Measurements from ENCODE around the gene COL6A1.
"Not testable (repeated sequence)": the region's sequence is repeated elsewhere in the genome, so short reads cannot be mapped to it uniquely, and the experiment has no call there.

COL6A1 gene

DNA sequence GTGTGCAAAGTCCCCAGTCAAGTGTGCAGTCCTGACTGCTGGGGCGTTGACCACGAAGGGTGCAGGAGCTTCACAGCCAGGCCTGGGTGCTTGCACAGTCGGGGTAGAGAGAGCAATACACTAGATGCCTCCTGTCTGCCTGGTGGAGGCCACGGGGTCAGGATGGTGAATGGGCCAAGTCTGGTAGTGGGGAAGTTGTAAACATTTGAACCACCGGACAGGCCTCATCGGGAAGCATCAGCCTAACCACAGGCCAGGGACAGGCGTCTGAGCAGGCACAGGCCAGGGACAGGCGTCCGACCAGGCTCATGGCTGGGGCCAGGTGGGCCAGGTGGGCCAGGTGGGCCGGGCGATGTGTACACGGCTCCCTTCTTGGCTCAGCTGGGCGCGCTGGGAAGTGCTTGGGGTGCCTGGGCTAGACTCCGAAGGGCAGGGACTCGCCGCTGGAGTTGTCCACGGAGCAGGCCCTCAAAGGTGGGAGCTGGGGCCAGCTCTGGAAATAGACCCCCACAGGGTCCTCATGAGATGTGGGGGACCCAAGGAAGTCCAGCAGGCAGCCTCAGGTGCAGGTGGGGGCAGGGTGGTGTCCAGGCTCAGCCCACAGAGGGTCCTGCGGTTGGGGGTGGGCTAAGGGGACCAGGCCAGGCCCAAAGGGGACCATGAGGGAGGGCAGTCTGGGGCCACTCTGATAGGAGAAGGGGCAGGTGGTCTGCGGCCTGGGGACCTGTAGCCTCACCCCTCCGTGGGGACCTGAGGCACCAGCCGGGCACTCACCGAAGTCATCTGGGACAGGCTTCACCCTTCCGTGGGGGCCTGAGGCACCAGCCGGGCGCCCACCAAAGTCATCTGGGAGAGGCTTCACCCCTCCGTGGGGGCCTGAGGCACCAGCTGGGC lies 15.0 kb downstream of the COL6A1 start:
- DNase-seq: no peak

DNA sequence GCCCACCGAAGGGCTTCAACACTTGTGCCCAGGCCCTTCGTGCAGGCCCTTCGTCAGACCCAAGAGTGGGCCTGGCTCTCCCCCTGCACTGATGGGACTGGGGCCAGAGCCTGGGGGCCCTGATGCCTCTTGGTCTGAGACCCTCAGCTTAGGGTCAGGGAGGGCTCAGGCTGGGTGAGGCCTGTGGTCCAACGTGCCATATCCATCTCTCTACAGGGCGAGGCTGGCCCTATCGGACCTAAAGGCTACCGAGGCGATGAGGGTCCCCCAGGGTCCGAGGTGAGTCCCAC lies 15.6 kb downstream of the COL6A1 start:
- DNase-seq: no peak

DNA sequence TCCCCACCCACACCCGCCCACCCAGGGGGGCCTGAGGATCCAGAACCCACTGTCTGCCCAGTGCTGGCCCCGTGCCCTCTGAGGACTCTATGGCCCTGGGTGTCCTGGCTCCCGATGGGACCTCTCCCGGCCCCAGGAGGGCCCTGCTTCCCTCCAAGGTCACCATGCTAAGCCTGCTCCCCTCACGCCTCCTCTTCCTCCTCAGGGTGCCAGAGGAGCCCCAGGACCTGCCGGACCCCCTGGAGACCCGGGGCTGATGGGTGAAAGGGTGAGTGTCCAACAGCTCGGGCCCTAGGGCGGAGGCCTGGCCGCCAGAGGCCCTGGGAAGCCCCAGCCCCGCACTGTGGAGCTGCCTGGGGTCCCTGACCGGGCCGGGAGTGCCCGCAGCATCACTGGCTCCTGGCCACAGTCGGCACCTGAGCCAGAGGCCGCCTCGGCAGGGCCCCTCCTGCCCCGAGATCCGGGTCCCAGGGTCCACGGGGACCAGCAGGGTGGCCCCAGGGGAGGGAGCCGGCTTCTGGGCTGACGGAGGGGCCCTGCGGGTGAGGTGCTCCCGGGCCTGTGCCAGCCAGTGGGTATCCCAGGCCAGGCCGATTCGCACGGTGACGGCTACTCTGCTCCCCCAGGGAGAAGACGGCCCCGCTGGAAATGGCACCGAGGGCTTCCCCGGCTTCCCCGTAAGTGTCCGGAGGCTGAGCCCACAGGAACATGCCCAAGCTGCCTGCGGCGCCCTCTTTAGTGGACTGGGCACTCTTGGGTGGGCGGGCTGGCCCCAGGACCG lies 16.1 kb downstream of the COL6A1 start:
- DNase-seq: no peak

DNA sequence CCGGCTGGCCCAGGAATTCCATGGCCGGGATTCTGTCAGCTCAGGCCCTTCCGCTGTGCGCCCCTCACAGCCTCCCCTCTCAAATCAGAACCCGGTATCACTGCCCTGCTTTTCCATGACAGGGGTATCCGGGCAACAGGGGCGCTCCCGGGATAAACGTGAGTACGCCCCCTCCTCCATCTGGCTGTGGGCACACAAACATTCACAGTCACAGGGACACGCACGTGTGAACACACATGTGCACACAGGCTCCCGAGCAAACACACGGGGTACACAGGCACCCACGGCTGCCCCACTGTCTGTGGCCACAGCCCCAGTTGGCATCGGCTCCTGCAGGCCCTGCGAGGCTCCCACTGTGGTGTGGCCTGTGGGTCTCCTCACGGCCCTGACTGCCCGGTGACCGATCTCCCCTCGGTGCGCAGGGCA lies 16.7 kb downstream of the COL6A1 start:
- no peak for DNase-seq

DNA sequence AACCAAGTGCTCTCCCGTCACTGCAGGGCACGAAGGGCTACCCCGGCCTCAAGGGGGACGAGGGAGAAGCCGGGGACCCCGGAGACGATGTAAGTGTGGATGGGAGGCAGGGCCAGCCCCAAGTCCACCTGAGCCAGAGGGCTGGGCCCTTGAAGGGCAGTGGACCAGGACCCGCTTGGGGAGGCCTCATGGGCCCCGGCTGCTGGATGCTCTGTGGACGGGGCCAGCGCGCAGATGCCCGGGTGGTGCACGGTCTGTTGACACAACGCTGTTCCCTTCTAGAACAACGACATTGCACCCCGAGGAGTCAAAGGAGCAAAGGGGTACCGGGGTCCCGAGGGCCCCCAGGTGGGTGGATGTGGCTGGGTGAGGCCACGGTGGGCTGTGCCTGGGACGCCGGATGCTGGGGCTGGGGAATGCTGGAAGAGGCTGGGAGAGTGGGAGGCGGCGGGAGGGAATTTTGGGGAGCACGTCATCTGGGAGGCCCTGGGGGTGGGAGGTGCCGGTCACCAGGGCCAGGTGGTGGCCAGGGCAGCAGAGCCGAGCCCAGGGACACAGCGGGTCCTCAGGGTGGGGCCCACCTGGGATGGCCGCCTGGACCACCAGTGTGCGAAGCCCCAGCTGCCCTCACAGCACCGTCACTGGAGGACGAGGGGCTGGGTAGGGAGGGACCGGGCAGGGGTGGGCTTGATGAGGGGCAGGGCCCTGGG lies 17.5 kb downstream of the COL6A1 start:
- DNase-seq: no peak

DNA sequence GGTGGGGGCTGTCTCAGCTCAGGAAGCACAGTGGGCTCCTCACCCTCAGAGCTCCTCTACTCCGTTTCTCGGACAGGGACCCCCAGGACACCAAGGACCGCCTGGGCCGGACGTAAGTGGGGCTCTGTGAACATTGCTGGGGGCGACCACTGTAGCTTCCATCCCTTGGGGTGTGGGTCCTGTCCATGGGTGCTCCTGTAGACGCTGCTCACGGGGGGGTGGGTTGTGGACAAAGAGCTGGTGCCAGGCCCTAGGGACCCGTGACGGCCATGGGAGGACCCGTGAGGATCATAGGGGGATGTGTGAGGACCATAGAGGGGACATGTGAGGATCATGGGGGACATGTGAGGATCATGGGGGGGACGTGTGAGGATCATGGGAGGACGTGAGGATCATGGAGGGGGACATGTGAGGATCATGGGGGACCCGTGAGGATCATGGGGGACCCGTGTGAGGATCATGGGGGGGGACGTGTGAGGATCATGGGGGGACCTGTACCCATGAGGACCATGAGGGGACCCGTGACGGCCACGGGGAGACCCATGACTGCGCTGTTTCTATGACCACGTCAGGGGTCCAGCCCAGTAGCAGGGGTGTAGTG lies 18.1 kb downstream of the COL6A1 start:
- DNase-seq: no peak

DNA sequence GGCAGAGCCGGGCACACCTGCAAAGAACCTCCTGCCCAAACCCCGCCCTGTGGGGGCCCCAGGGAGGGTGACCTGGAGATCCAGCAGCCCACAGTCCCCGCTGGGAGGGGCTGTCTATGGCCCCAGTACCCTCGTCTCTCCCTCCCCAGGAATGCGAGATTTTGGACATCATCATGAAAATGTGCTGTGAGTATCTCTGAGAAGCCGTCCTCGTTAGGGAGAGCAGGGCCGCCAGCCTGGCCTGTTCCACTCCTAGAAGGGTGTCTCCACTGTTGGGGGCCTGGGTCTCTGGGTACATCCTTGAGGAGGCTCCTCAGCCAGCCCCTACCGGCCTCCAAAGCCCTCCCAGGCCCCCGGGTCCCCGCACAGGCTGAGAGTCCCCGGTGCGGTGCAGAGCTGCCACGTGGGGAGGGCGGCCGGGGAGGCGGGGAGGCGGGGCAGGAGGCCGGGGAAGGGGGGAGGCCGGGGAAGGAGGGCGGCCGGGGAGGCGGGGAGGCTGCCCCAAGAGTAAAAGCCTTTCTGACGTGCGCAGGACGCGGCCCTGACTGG lies 18.7 kb downstream of the COL6A1 start:
- no peak for DNase-seq

DNA sequence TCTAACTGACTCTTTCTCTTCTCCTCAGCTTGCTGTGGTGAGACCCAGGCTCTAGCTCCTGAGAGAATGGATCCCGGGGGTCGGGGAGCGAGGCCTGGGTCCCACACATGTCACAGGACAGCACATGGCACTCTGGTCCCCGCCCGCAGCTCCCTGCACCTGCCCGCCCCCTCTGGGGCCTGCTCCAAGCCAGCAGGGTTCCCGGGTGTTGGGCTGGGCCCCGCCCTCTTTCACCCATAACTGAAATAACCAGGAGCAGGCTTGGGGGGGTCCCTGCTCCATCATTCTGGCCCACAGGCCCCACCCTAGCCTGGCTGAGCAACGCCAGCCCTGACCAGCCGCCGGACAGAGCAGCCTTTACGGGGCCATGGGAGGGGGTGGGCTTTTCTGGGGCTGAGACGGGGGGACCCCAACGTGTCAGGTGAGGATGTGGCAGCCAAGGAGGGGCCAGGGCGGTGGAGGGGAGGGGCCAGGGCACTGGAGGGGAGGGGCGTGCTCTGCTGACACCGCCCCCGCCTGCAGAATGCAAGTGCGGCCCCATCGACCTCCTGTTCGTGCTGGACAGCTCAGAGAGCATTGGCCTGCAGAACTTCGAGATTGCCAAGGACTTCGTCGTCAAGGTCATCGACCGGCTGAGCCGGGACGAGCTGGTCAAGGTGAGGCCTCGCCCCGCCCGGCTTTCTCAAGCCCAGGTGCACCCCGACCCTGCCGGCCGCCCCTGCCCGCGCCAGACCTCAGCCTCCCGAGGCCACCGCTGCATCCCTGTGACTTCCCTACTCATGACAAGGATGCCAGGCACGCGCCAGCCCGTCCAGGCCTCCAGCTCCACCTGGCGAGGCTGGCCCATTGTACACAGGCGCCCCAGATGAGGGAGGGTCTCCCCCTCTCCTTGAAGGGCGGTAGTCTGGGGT lies 19.4 kb downstream of the COL6A1 start:
- DNase-seq: no peak

DNA sequence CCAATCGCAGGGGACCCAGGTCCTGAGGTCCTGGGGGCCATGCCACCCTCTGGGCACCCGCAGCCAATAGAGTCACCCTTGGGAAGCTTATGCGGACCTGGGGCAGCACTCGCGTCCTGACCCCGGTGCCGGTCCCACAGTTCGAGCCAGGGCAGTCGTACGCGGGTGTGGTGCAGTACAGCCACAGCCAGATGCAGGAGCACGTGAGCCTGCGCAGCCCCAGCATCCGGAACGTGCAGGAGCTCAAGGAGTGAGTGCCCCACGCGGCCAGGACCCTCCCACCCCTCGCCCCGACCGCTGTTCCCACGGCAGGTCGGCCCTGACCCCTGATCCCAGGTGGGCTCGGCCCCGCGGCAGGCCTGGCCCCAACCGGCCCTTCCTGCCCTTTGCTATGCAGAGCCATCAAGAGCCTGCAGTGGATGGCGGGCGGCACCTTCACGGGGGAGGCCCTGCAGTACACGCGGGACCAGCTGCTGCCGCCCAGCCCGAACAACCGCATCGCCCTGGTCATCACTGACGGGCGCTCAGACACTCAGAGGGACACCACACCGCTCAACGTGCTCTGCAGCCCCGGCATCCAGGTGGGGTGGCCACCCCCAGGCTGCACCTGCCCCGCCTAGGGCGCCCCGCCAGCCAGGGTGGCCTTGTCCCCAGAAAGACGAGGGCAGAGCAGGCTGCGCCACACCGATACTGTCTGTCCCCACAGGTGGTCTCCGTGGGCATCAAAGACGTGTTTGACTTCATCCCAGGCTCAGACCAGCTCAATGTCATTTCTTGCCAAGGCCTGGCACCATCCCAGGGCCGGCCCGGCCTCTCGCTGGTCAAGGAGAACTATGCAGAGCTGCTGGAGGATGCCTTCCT lies 20.5 kb downstream of the COL6A1 start:
- no peak for DNase-seq

DNA sequence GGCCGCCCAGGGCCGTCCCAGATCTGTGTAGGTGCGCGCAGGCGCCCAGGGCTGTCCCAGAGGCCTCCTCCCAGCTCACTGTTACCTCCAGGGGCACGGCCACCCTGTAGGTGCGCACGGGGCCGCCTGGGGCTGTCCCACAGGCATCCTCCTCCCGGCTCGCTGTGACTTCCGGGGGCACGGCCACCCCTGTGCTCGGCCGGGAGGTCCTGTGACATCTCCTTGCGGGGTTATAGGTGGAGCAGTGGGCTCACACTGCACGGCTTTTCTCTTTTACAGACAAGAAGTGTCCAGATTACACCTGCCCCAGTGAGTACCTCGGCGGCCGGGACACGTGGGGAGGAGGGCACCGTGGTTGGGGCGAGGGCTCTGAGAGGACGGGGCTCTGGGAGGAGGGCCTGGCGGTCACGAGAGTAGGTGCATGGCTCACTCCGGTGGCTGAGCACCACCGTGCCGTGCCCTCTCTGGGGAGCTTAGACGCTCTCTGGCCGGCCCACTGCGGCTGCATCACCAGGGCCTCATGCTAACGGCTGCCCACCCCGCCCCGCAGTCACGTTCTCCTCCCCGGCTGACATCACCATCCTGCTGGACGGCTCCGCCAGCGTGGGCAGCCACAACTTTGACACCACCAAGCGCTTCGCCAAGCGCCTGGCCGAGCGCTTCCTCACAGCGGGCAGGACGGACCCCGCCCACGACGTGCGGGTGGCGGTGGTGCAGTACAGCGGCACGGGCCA lies 21.4 kb downstream of the COL6A1 start:
- no peak for DNase-seq

DNA sequence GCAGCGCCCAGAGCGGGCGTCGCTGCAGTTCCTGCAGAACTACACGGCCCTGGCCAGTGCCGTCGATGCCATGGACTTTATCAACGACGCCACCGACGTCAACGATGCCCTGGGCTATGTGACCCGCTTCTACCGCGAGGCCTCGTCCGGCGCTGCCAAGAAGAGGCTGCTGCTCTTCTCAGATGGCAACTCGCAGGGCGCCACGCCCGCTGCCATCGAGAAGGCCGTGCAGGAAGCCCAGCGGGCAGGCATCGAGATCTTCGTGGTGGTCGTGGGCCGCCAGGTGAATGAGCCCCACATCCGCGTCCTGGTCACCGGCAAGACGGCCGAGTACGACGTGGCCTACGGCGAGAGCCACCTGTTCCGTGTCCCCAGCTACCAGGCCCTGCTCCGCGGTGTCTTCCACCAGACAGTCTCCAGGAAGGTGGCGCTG lies 22.0 kb downstream of the COL6A1 start:
- no peak for DNase-seq

DNA sequence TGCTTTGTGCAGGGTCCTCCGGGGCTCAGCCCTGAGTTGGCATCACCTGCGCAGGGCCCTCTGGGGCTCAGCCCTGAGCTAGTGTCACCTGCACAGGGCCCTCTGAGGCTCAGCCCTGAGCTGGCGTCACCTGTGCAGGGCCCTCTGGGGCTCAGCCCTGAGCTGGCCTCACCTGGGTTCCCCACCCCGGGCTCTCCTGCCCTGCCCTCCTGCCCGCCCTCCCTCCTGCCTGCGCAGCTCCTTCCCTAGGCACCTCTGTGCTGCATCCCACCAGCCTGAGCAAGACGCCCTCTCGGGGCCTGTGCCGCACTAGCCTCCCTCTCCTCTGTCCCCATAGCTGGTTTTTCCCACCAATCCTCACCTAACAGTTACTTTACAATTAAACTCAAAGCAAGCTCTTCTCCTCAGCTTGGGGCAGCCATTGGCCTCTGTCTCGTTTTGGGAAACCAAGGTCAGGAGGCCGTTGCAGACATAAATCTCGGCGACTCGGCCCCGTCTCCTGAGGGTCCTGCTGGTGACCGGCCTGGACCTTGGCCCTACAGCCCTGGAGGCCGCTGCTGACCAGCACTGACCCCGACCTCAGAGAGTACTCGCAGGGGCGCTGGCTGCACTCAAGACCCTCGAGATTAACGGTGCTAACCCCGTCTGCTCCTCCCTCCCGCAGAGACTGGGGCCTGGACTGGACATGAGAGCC lies 22.7 kb downstream of the COL6A1 start:
- no peak for DNase-seq

DNA sequence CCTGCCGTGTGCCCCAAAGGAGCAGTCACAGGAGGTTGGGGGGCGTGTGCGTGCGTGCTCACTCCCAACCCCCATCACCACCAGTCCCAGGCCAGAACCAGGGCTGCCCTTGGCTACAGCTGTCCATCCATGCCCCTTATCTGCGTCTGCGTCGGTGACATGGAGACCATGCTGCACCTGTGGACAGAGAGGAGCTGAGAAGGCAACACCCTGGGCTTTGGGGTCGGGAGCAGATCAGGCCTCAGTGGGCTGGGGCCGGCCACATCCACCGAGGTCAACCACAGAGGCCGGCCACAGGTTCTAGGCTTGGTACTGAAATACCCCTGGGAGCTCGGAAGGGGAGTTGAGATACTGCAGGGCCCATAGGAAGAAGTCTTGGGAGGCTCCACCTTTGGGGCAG lies 23.5 kb downstream of the COL6A1 start:
- DNase-seq: no peak

DNA sequence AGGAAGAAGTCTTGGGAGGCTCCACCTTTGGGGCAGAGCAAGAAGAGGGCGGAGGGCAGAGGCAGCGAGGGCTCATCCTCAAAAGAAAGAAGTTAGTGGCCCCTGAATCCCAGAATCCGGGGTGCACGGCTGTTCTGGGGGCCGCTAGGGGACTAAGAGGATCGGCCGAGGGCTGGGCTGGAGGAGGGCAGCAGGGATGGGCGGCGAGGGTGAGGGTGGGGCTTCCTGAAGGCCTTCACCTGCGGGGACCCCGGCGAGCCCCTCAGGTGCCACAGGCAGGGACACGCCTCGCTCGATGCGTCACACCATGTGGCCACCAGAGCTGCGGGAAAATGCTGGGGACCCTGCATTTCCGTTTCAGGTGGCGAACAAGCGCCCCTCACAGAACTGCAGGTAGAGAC lies 23.9 kb downstream of the COL6A1 start:
- DNase-seq: no peak

DNA sequence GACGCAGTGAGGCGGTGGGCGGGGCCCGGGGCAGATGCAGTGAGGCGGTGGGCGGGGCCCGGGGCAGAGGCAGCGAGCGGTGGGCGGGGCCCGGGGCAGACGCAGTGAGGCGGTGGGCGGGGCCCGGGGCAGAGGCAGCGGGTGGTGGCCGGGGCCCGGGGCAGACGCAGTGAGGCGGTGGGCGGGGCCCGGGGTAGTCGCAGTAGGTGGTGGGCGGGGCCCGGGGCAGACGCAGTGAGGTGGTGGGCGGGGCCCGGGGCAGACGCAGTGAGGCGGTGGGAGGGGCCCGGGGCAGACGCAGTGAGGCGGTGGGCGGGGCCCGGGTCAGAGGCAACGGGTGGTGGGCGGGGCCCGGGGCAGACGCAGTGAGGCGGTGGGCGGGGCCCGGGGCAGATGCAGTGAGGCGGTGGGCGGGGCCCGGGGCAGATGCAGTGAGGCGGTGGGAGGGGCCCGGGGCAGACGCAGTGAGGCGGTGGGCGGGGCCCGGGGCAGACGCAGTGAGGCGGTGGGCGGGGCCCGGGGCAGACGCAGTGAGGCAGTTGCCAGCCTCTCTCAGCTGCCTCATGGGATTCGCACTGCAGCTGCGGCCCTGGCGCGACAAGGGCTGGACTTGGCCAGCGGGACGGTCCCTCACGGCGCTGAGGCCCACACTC lies 24.4 kb downstream of the COL6A1 start:
- DNase-seq: not testable (repeated sequence)

DNA sequence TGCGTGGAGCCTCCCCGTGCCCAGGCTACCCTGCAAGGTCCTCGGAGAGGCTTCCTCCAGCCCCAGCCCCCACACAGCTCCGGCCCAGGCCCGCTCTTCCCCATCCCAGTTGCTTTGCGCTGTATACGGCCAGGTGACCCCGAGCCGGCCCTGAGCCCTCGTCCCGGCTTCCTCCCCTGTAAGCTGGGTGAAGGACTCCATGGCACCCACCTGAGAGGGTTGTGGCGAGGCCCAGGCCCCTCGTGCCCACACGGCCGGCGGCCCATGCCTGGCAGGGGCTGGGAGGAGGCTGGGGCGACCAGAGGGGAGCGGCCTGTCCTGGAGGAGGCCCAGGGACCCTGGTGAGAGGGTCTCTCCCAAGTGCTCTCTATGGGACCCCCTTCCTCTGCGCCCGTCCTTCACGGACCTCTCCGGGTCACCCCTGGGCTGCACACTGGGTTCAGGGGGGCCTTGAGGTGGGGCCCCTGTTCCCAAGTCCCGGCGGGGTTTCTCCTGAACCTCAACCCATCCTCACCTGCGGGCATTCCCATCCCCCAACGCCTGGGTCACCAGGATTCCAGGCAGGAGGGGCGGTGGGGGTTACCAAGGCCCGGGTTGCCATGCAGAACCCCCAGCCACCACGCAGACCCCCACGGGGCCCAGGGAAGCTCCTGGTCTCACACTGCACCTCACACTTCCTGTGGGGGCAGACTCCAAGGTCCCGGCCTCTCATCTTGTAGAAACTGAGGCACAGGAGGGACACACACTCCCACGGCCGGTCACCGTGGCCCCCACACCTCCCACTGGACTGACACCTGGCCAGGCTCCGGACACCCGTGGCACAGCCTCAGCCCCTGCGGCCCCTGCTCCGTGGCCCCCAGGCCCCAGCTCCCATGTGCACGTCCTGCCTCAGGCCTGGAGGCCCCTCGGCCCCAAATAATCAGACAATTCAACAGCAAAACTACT lies 25.2 kb downstream of the COL6A1 start:
- no peak for DNase-seq

DNA sequence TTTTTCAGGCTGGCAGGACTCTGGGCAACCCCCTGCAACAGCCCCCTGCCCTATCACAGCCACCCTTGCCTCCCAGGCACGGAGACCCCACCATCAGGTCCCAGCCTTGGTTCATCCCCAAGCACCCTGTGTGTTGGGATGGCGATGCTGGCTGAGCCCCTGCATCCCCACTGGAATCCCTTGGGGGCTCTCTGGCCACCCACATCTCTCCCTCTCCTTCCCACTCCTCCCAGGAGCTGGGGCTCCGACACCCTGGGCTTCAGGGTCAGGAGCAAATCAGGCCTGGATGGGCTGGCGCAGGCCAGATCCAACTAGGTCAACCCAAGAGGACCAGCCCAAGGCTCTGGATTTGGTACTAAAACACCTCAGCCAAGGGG lies 25.9 kb downstream of the COL6A1 start:
- DNase-seq: no peak
